GM12878 (cell line): ENCODE results near the gene HIVEP3. TPM values are rescaled to one million over a fixed set of nuclear protein-coding genes. Genes with fewer than 3 reads are reported as not detected.
A peak's percentile ranks its signal among the peaks of the same experiment; 100 is the strongest.

Experiments
- ATAC-seq: fragments of 200-7000 bp; cut with Tn5 transposase; 3 replicates; pipeline ENCODE4 v1.9.1; 2020; ENCODE audit warnings: mild to moderate bottlenecking, moderate library complexity
- BruUV-seq: library from RNA; stranded (reverse); fragments of 400-500 nt; replicated peaks from 2 replicates; lab custom pipeline; 2021; lab: Mats Ljungman, UMichigan
- CTCF ChIA-PET: fragments of 300-600 bp; sonication (Branson Sonifier 250); formaldehyde crosslinking; extraction: SDS; loops from one replicate; lab custom pipeline; 2021; ENCODE audit warnings: inconsistent platforms; lab: Yijun Ruan, JAX
- POLR2A ChIA-PET: fragments of 350-600 bp; formaldehyde crosslinking; extraction: SDS; loops from one replicate; lab custom pipeline; 2021; ENCODE audit warnings: inconsistent platforms; lab: Charles Lee
- RAD21 ChIA-PET: fragments of 300-600 bp; sonication (Branson Sonifier 250); formaldehyde crosslinking; loops from one replicate; lab custom pipeline; 2023; ENCODE audit warnings: antibody characterized with exemption; ENCODE audit not compliant: unreplicated experiment; lab: Charles Lee
- SMC1A ChIA-PET: fragments of 300-600 bp; sonication (Branson Sonifier 250); formaldehyde crosslinking; loops from one replicate; lab custom pipeline; 2023; ENCODE audit not compliant: unreplicated experiment, uncharacterized antibody; lab: Charles Lee
- DNase-seq: peaks from one replicate; pipeline ENCODE4 v3.0.0-alpha.2; 2011; ENCODE audit warnings: low read depth, low spot score
- FAIRE-seq: peaks from 3 replicates; lab custom pipeline; 2011; peaks lifted over from hg19 to GRCh38; lab: Jason Lieb, UNC
- H2AFZ ChIP-seq: 2 replicates; pipeline ENCODE4 v1.6.0; 2011; ENCODE audit warnings: low read depth, low read length, control low read depth; ENCODE audit not compliant: control insufficient read depth
- H3K27ac ChIP-seq: 2 replicates; pipeline ENCODE4 v1.5.1; 2011; ENCODE audit warnings: control low read depth; ENCODE audit not compliant: control insufficient read depth, insufficient read depth
- H3K27me3 ChIP-seq, 2 experiments: replicated peaks in 1 of 2; 2 replicates each; pipeline versions ENCODE4 v1.6.0 to v1.6.1; 2011; ENCODE audit warnings: low read length in 1 of 2; ENCODE audit not compliant: control insufficient read depth in 2 of 2, insufficient read depth in 2 of 2
- H3K36me3 ChIP-seq, 2 experiments: 2 replicates each; pipeline ENCODE4 v1.5.1; 2011; ENCODE audit warnings: low read length in 1 of 2; ENCODE audit not compliant: control insufficient read depth in 2 of 2, insufficient read depth in 2 of 2
- H3K4me1 ChIP-seq: 2 replicates; pipeline ENCODE4 v1.6.1; 2011; ENCODE audit warnings: mild to moderate bottlenecking, low read length, moderate library complexity, mixed read lengths; ENCODE audit not compliant: control insufficient read depth, insufficient read depth
- H3K4me2 ChIP-seq: 2 replicates; pipeline ENCODE4 v1.6.0; 2011; ENCODE audit warnings: control low read depth; ENCODE audit not compliant: control insufficient read depth, insufficient read depth
- H3K4me3 ChIP-seq: fragments of 200-600 bp; sonication (generic); 2 replicates; pipeline ENCODE4 v1.5.1; 2016
- H3K79me2 ChIP-seq: 2 replicates; pipeline ENCODE4 v1.6.0; 2011; ENCODE audit warnings: low read length; ENCODE audit not compliant: control insufficient read depth, insufficient read depth
- H3K9ac ChIP-seq: 2 replicates; pipeline ENCODE4 v1.8.0; 2011; ENCODE audit warnings: low read length, control low read depth, mixed read lengths; ENCODE audit not compliant: control insufficient read depth, insufficient read depth
- H3K9me3 ChIP-seq: replicated peaks from 3 replicates; pipeline ENCODE4 v1.5.1; 2011; ENCODE audit warnings: mild to moderate bottlenecking, low read length; ENCODE audit not compliant: control insufficient read depth, insufficient read depth
- H4K20me1 ChIP-seq: 2 replicates; pipeline ENCODE4 v1.6.0; 2011; ENCODE audit not compliant: control insufficient read depth, insufficient read depth
- BRCA1 ChIP-seq: IDR thresholded peaks from 2 replicates; pipeline ENCODE4 v1.6.1; 2011; ENCODE audit warnings: low read depth, low read length, improper control_type of control experiment
- CBX3 ChIP-seq: fragments of 200-600 bp; sonication (generic); IDR thresholded peaks from 2 replicates; pipeline ENCODE4 v1.6.1; 2016; ENCODE audit warnings: low read depth, borderline replicate concordance
- DPF2 ChIP-seq: fragments of 450-650 bp; IDR thresholded peaks from 2 replicates; pipeline ENCODE4 v1.6.1; 2017; ENCODE audit warnings: mild to moderate bottlenecking
- EED ChIP-seq: sonication (generic); IDR thresholded peaks from 2 replicates; pipeline ENCODE4 v1.6.1; 2016; ENCODE audit warnings: antibody characterized with exemption, low read depth
- EGR1 ChIP-seq, 2 experiments: IDR thresholded peaks; 1 replicate in 1 of 2; 2 replicates in 1 of 2; pipeline ENCODE4 v1.6.1; 2011 to 2012; ENCODE audit warnings: low read depth in 2 of 2, low read length in 2 of 2, borderline replicate concordance in 1 of 2, mild to moderate bottlenecking in 1 of 2, moderate library complexity in 1 of 2
- EP300 ChIP-seq, 2 experiments: fragments of 150-350 bp in 1 of 2; IDR thresholded peaks; 2 replicates each; pipeline ENCODE4 v1.6.1; 2011 to 2012; ENCODE audit warnings: low read depth in 2 of 2, low read length in 2 of 2, borderline replicate concordance in 1 of 2, improper control_type of control experiment in 1 of 2, inconsistent platforms in 1 of 2; ENCODE audit not compliant: control insufficient read depth in 1 of 2
- IKZF1 ChIP-seq: fragments of 450-650 bp; conservative IDR thresholded peaks from 2 replicates; pipeline ENCODE4 v1.6.1; 2017; ENCODE audit warnings: antibody characterized with exemption, mild to moderate bottlenecking
- IKZF2 ChIP-seq, 2 experiments: fragments of 450-650 bp; IDR thresholded peaks; 2 replicates each; pipeline ENCODE4 v1.6.1; 2017; ENCODE audit warnings: mild to moderate bottlenecking in 2 of 2, moderate library complexity in 2 of 2
- JUNB ChIP-seq: IDR thresholded peaks from 2 replicates; pipeline ENCODE4 v1.6.1; 2016; ENCODE audit warnings: antibody characterized with exemption, mild to moderate bottlenecking
- MEF2B ChIP-seq: fragments of 450-650 bp; IDR thresholded peaks from 2 replicates; pipeline ENCODE4 v1.6.1; 2018; ENCODE audit warnings: mild to moderate bottlenecking, moderate library complexity; ENCODE audit not compliant: partially characterized antibody, poor library complexity, severe bottlenecking
- MTA2 ChIP-seq: fragments of 450-650 bp; IDR thresholded peaks from 2 replicates; pipeline ENCODE4 v1.6.1; 2016; ENCODE audit warnings: low read depth, mild to moderate bottlenecking, moderate library complexity
- RELB ChIP-seq: fragments of 450-650 bp; IDR thresholded peaks from 2 replicates; pipeline ENCODE4 v1.6.1; 2017; ENCODE audit warnings: low read depth, mild to moderate bottlenecking, moderate library complexity
- RUNX3 ChIP-seq: IDR thresholded peaks from 2 replicates; pipeline ENCODE4 v1.6.1; 2012; ENCODE audit warnings: low read length, inconsistent platforms
- SPI1 ChIP-seq: IDR thresholded peaks from 2 replicates; pipeline ENCODE4 v1.6.1; 2011; ENCODE audit warnings: low read depth, mild to moderate bottlenecking, low read length, moderate library complexity, borderline replicate concordance; ENCODE audit not compliant: insufficient read depth
- ZBTB33 ChIP-seq: fragments of 450-650 bp; IDR thresholded peaks from 2 replicates; pipeline ENCODE4 v1.6.1; 2017; ENCODE audit warnings: mild to moderate bottlenecking
- ZNF207 ChIP-seq: fragments of 450-650 bp; IDR thresholded peaks from 2 replicates; pipeline ENCODE4 v1.6.1; 2014; ENCODE audit warnings: antibody characterized with exemption, mild to moderate bottlenecking, borderline replicate concordance
- WGBS: methylation state at CpG from one replicate; pipeline ENCODE4 v1.1.6; 2016; ENCODE audit warnings: low lambda C conversion rate; ENCODE audit not compliant: insufficient replicate concordance, insufficient coverage; ENCODE audit errors: missing lambda C conversion rate; 5-methylcytosine and 5-hydroxymethylcytosine counted together
- in situ Hi-C: fragments of 300-500 bp; cut with MboI; formaldehyde crosslinking; loops from 9 replicates; pipeline ENCODE4 v1.14.3; 2018; ENCODE audit warnings: mixed read lengths
- intact Hi-C: fragments of 100-400 bp; cut with micrococcal nuclease; formaldehyde crosslinking; loops from one replicate; pipeline ENCODE4 v1.14.2; 2022; ENCODE audit not compliant: unreplicated experiment
- polyA plus RNA-seq, 11 experiments: library from polyadenylated mRNA; depleted of rRNA in 4 of 11; unstranded in 6 of 11; stranded (reverse) in 5 of 11; fragments of >200 nt; fragmentation: Nextera tagmentation in 4 of 11; fragmentation: Illumina TruSeq in 1 of 11; extraction: Ambion mirVana in 4 of 11; extraction: Trizol in 1 of 11; gene quantifications; 1 replicate in 1 of 11; 2 replicates in 10 of 11; pipeline versions ENCODE4 v1.2.1 to v1.2.3, GENCODE V29; 2011 to 2016; ENCODE audit warnings: inconsistent platforms in 2 of 11, missing spikeins in 2 of 11, low read depth in 1 of 11
- total RNA-seq, 4 experiments: library from RNA; depleted of rRNA in 3 of 4; stranded (reverse); fragments of >200 nt in 3 of 4; fragmentation: Illumina TruSeq in 1 of 4; extraction: Trizol in 1 of 4; gene quantifications; 2 replicates each; pipeline versions ENCODE4 v1.2.1 to v1.2.3, GENCODE V29; 2013 to 2021

HIVEP3 gene
- total and polyA plus RNA-seq, 10 of the 15 experiments (the other 5 are each of a cell fraction or from before 2014, with no cell fraction given), result 1.8 to 13.6 (median 3.8) TPM

GRCh38 chr1:41509270-41509671 lies 409.5 kb downstream of the HIVEP3 start:
- in situ Hi-C loops, result no loop called here

More at GRCh38 chr1:41509270-41509671, 409.5 kb downstream of the HIVEP3 start:
- no peaks in the 10 kb centered on the region for H3K9me3 ChIP-seq
- TF ChIP-seq ZNF207 (no peak), RUNX3 (peak; percentile 65), IKZF1 (peak; percentile 74), JUNB (no peak), MEF2B (peak; percentile 77), IKZF2 (IDR thresholded peaks at IDR 0.05) (peak; percentile 80 to 87), EED (peak; percentile 60; the same call in 1 of the 2 replicates), EP300 (IDR thresholded peaks at IDR 0.05; ENCODE audit: borderline replicate concordance in 1 of 2, control insufficient read depth in 1 of 2, low read depth in 2 of 2, low read length in 2 of 2) (no peak), RELB (peak; percentile 66), EGR1 (IDR thresholded peaks at IDR 0.05; ENCODE audit: borderline replicate concordance in 1 of 2, low read depth in 2 of 2, low read length in 2 of 2) (peak in 1 of 2 experiments; percentile 35; a peak in 1 of 3 replicates), BRCA1 (no peak), MTA2 (peak; percentile 44; the same call in 1 of the 2 replicates), DPF2 (0 out of 2 replicates have a peak, but pooled peaks have one; percentile 18), ZBTB33 (no peak), CBX3 (no peak), SPI1 (peak; percentile 34; the same call in 1 of the 2 replicates)
- H4K20me1 ChIP-seq, result no peaks in the 10 kb centered on the region
- intact Hi-C loops, result no loop called here
- H3K27me3 ChIP-seq, result no peaks in the 10 kb centered on the region
- DNase-seq (no peak), FAIRE-seq (no peak), ATAC-seq (peak; percentile 82)
- no peak overlapping the region for H3K4me2 ChIP-seq
- no peak overlapping the region for H3K27ac ChIP-seq
- no peak overlapping the region for H2AFZ ChIP-seq
- H3K9ac ChIP-seq, result no peak overlapping the region
- no peak overlapping the region for H3K4me3 ChIP-seq
- ChIA-PET SMC1A (interaction anchor here (1.0 kb wide), 1 partner anchor 22 kb away, joined by 5 read pairs; no protein-coding TSS in a partner anchor), POLR2A (interaction anchor here (1.4 kb wide), 1 partner anchor 21 kb away, joined by 3 read pairs; no protein-coding TSS in a partner anchor), RAD21 (no interaction called here), CTCF (interaction anchor here (1.0 to 2.3 kb wide), 3 partner anchors 17 to 33 kb away, joined by 4 to 7 read pairs (median 4); no protein-coding TSS in a partner anchor)
- no TSS peak for BruUV-seq
- no peaks in the 10 kb centered on the region for H3K79me2 ChIP-seq
- peaks cover under 1% of the 10 kb centered on the region for H3K4me1 ChIP-seq
- WGBS, result under 1% methylated on average over 8 of the region's 9 CpGs
- no peaks in the 10 kb centered on the region; a peak in 2 of 4 replicates for H3K36me3 ChIP-seq
